Central memory CD8-positive, alpha-beta T cell (primary cell): ENCODE results near the gene MXRA7.
A peak's percentile ranks its signal among the peaks of the same experiment; 100 is the strongest.
"Not testable (repeated sequence)": the region's sequence is repeated elsewhere in the genome, so short reads cannot be mapped to it uniquely, and the experiment has no call there.

Experiments
- ATAC-seq: fragments of 150-1000 bp; cut with Tn5 transposase; replicated peaks from 2 replicates; pipeline ENCODE4 v1.10.0; 2022; ENCODE audit warnings: mild to moderate bottlenecking, moderate FRiP score, moderate number of reproducible peaks; ENCODE audit not compliant: poor library complexity, severe bottlenecking; ENCODE audit errors: extremely low read depth
- DNase-seq, 2 donors: peaks; one replicate each; pipeline ENCODE4 v3.0.0; 2021; ENCODE audit warnings: low spot score in 2 of 2
- H3K27ac Mint-ChIP-seq: one replicate; pipeline ENCODE4 v1.8.0; 2022; ENCODE audit warnings: low read depth, mild to moderate bottlenecking, moderate library complexity, mixed read lengths
- H3K27me3 Mint-ChIP-seq: one replicate; pipeline ENCODE4 v1.8.0; 2022; ENCODE audit warnings: mixed read lengths
- H3K36me3 Mint-ChIP-seq: one replicate; pipeline ENCODE4 v1.8.0; 2022; ENCODE audit warnings: mild to moderate bottlenecking, moderate library complexity, mixed read lengths; ENCODE audit not compliant: insufficient read depth
- H3K4me1 Mint-ChIP-seq: one replicate; pipeline ENCODE4 v1.8.0; 2022; ENCODE audit warnings: mixed read lengths
- H3K4me3 Mint-ChIP-seq: one replicate; pipeline ENCODE4 v1.8.0; 2022; ENCODE audit warnings: mild to moderate bottlenecking, moderate library complexity, mixed read lengths
- H3K9me3 Mint-ChIP-seq: one replicate; pipeline ENCODE4 v1.8.0; 2022; ENCODE audit warnings: mixed read lengths

Gene MXRA7

DNA sequence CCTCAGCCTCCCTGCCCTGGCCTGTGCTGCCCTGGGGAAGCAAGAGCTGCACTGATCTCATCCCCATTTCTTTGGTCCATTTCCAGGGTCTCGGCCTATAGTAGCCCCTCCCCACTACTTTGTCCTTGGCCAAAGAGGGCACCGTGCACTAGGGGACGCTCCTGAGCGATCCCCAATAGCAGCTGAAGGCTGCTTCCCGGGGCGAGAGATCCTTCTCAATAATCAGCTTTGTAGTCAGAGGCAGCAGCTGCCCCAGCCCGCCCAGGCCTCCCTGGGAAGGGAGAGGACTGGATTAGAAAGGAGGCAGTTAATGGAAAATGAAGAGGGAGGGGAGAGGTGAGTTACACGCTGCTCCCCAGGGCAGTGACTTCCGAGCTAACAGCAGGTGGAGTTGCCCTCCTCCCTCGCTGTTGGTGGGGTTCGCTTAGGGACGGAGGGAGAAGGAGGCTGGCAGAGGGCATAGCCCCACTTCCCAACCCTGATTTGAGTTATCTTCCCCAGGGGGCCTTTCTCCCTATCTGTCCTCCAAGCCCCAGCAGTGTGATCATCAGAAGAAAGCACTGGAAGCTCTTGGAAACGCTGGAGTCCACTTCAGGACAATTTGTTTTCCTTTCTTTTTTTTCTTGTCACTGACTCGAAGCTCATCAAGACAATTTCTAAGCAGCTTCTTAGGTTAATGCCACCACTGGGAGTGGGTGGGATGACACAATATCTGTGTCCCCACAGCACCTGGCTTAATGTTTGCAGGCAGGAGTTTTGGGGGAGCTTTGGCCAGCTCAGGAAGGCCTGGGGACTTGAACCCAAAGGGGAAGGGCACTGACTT, 2.6 kb downstream of the MXRA7 start:
- peaks cover 5% of the 10 kb centered on the region for H3K36me3 Mint-ChIP-seq
- ATAC-seq (no peak), DNase-seq (no peak)
- no peaks in the 10 kb centered on the region for H3K9me3 Mint-ChIP-seq
- peaks cover 17% of the 10 kb centered on the region for H3K4me1 Mint-ChIP-seq
- peak overlapping the region; percentile 72 for H3K4me3 Mint-ChIP-seq
- no peaks in the 10 kb centered on the region for H3K27me3 Mint-ChIP-seq
- no peak overlapping the region for H3K27ac Mint-ChIP-seq

- Mint-ChIP-seq H3K9me3 (no peaks in the 10 kb centered on the region), H3K27ac (no peak overlapping the region), H3K4me1 (peaks cover 20% of the 10 kb centered on the region), H3K4me3 (no peak overlapping the region), H3K27me3 (no peaks in the 10 kb centered on the region), H3K36me3 (no peaks in the 10 kb centered on the region)
- no peak for ATAC-seq
- DNase-seq: no peak
These were observed 3.9 kb downstream of the MXRA7 start for GRCh38 chr17:76706817-76707216.

GRCh38 chr17:76704805-76705204, 6.0 kb downstream of the MXRA7 start:
- DNase-seq: no peak
- Mint-ChIP-seq H3K4me1 (peaks cover 27% of the 10 kb centered on the region), H3K4me3 (no peak overlapping the region), H3K9me3 (no peaks in the 10 kb centered on the region), H3K27ac (no peak overlapping the region), H3K36me3 (no peaks in the 10 kb centered on the region), H3K27me3 (no peaks in the 10 kb centered on the region)
- no peak for ATAC-seq

- no peak overlapping the region for H3K27ac Mint-ChIP-seq
- H3K36me3 Mint-ChIP-seq: no peaks in the 10 kb centered on the region
- H3K4me1 Mint-ChIP-seq: peaks cover 26% of the 10 kb centered on the region
- DNase-seq: no peak
- H3K4me3 Mint-ChIP-seq: no peak overlapping the region
- H3K9me3 Mint-ChIP-seq: no peaks in the 10 kb centered on the region
- no peak for ATAC-seq
- no peaks in the 10 kb centered on the region for H3K27me3 Mint-ChIP-seq
These were observed 7.7 kb downstream of the MXRA7 start for GRCh38 chr17:76702941-76703637.

- H3K4me1 Mint-ChIP-seq: peaks cover 26% of the 10 kb centered on the region
- ATAC-seq (no peak), DNase-seq (no peak)
- H3K36me3 Mint-ChIP-seq: no peaks in the 10 kb centered on the region
- H3K9me3 Mint-ChIP-seq: no peaks in the 10 kb centered on the region
- no peak overlapping the region for H3K27ac Mint-ChIP-seq
- H3K4me3 Mint-ChIP-seq: no peak overlapping the region
- no peaks in the 10 kb centered on the region for H3K27me3 Mint-ChIP-seq
These were observed 8.7 kb downstream of the MXRA7 start for GRCh38 chr17:76702076-76702475.

DNA sequence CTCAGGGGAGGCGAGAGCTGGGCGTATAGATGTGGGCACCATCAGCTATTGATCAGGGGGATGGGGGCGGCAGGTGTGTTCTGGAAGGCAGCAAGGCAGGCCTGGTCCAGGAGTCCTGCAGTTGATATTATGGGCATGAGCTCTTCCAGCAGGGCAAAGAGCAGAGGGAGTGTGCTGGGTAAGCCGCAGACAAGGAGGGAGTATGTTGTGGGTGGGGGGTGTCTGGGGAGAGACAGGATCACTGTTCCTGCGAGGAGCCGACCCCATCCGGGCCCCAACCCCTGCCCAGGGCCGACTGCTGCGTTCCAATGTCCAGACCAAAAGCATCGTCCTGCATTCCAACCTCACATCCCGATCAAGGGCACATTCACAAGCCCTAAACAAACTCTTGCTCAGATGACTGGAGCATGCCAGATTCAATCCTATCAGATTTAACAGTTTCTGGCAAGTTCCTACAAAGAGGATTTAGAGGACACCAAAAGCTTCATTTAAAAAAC, 9.2 kb downstream of the MXRA7 start:
- no peak overlapping the region for H3K27ac Mint-ChIP-seq
- no peak for DNase-seq
- H3K4me3 Mint-ChIP-seq: no peak overlapping the region

DNA sequence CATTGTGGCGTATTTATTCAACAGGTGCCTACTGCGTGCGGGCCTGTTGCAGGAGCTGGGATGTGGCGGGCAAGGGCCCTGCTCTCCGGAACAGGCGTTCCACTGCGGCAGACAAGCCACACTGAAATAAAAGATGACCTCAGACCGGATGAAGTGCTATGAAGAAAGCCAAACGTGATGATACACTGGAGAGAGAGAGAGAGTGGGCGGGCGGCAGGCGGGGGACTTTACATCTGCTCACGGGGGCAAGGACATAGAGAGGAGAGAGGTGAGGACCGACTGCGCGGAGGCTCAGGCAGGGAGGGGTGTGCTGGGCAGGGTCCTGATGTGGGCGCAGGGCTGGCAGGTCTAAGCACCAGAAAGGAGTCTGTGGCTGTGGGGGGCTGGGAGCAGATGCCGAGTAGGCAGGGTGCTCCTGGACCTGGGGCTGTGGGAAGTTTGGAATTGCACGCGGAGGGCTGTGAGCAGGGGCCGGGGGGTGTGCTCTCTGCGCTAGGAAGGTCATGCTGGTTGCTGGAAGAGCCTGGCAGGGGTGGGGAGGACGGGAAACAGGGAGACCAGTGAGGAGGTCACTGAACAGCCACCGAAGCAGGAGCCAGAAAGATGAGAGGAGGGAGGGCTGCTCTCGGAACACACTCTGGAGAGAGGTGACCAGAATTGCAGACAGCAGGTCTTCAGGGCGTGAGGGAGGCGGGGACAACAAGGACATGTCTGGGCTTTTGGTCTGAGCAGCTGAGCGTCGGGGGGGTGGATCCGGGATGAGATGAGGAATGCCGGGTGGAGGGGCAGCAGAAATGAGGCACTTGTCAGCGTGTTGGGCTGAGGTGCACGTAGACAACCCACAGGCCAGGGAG, 9.9 kb downstream of the MXRA7 start:
- peak in 1 of 2 donors; percentile 32 for DNase-seq
- H3K27ac Mint-ChIP-seq: peak overlapping the region; percentile 79

More for the DNA sequence above, 9.2 kb downstream of the MXRA7 start:
- Mint-ChIP-seq H3K27me3 (no peaks in the 10 kb centered on the region), H3K9me3 (no peaks in the 10 kb centered on the region), H3K36me3 (no peaks in the 10 kb centered on the region), H3K4me1 (peaks cover 26% of the 10 kb centered on the region)
- no peak for ATAC-seq

DNA sequence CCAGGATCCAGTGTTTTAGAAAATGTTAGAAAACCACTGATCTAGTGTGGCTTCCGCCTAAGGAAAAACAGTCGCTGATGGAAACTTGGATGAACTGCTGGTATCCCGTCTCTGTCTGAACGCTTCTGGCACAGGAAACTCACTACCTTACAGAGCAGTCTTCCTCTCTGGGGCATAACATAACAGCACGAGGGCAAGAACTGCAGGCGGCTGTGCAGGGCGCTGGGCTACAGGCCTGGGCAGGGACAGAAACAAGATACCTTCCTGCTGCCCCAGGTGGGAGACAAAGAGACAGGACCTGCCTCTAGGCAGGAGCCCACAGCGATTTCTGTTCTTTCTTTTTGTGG, 10.5 kb downstream of the MXRA7 start:
- Mint-ChIP-seq H3K4me3 (peak overlapping the region; percentile 61), H3K4me1 (peaks cover 35% of the 10 kb centered on the region), H3K36me3 (no peaks in the 10 kb centered on the region), H3K27me3 (no peaks in the 10 kb centered on the region), H3K9me3 (no peaks in the 10 kb centered on the region), H3K27ac (peak overlapping the region; percentile 79)
- ATAC-seq (peak; percentile 26), DNase-seq (no peak)

More for the DNA sequence above, 9.9 kb downstream of the MXRA7 start:
- H3K27me3 Mint-ChIP-seq: no peaks in the 10 kb centered on the region
- H3K4me3 Mint-ChIP-seq: peak overlapping the region; percentile 61
- peak; percentile 84 for ATAC-seq
- H3K36me3 Mint-ChIP-seq: no peaks in the 10 kb centered on the region
- no peaks in the 10 kb centered on the region for H3K9me3 Mint-ChIP-seq
- H3K4me1 Mint-ChIP-seq: peaks cover 29% of the 10 kb centered on the region

DNA sequence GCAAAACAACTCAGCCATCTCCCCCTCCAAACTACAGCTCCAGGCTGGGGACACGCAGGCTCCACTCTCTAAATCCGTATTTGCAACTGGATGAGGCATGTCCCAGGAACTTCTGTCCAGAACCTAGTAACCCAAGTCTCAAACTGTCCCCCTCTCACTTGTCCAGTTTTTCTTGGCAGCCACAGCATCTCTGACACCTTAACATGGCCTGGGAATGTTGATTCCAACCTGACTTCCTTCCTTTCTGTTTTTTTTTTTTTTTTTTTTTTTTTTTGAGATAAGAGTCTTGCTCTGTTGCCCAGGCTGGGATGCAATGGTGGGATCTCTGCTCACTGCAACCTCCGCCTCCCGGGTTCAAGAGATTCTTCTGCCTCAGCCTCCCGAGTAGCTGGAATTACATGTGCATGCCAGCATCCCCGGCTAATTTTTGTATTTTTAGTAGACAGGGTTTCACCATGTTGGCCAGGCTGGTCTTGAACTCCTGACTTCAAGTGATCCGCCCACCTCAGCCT, 12.2 kb downstream of the MXRA7 start:
- not testable (repeated sequence) for H3K27me3 Mint-ChIP-seq, ATAC-seq, H3K4me3 Mint-ChIP-seq, H3K9me3 Mint-ChIP-seq, H3K36me3 Mint-ChIP-seq, H3K27ac Mint-ChIP-seq, DNase-seq
- H3K4me1 Mint-ChIP-seq: peaks cover 38% of the 10 kb centered on the region

GRCh38 chr17:76697702-76698465, 12.9 kb downstream of the MXRA7 start:
- Mint-ChIP-seq H3K27me3 (no peaks in the 10 kb centered on the region), H3K36me3 (no peaks in the 10 kb centered on the region), H3K4me3 (no peak overlapping the region), H3K4me1 (peaks cover 38% of the 10 kb centered on the region), H3K27ac (no peak overlapping the region), H3K9me3 (no peaks in the 10 kb centered on the region)
- no peak for ATAC-seq
- DNase-seq: no peak

DNA sequence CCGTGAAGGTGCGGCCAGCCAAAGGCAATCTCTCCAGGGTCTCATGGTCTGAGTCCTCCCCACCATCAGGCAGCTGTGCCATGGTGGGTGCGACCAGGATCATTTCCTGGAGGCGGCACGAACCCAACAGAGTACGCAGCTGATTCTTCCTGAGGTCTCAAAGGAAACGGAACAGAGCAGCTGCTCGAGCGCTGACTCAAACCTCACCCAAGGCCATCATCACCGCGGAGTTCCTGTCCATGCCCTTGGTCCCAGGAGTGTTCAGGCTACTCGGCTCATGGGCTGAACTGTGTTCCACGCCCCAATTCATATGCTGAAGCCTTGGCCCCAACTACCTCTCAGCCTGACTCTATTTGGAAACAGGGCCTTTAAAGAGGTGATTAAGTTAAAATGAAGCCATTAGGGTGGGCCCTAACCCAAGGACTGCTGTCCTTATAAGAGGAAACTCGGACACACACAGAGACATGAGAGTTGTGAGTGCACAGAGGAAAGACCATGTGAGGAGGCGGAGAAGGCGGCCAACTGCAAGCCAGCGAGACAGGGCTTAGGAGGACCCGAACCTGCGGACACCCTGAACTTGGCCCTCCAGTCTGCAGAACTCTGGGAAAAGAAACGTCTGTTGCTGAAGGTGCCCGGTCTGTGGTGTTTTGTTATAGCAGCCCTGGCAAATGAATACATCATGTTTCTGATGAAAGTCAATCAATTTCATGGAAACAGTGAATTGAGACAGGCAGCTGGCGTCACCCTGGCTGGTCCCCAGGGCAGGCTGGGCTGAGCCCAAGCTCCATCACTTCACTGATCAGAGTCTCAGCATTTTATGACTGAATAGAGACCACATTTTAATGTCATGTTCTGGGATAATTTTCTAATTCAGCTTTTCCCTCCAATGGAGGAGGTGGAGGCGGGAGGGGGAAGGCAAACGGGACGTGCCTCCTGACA, 13.7 kb downstream of the MXRA7 start:
- no peak overlapping the region for H3K27ac Mint-ChIP-seq
- no peak for ATAC-seq
- H3K4me3 Mint-ChIP-seq: no peak overlapping the region

More for the DNA sequence above, 13.7 kb downstream of the MXRA7 start:
- no peak for DNase-seq
- Mint-ChIP-seq H3K4me1 (peaks cover 38% of the 10 kb centered on the region), H3K36me3 (no peaks in the 10 kb centered on the region), H3K9me3 (no peaks in the 10 kb centered on the region), H3K27me3 (no peaks in the 10 kb centered on the region)
